Right atrium auricular region (tissue), 2 donors: Measurements from ENCODE around the gene STK40. TPM values are rescaled to one million over a fixed set of nuclear protein-coding genes. Genes with fewer than 3 reads are reported as not detected.
A peak's percentile ranks its signal among the peaks of the same experiment; 100 is the strongest.

Experiments used
- DNase-seq: peaks from one replicate; pipeline ENCODE4 v3.0.0-alpha.2; 2019; ENCODE audit warnings: low spot score
- H3K27ac ChIP-seq, 2 donors: fragments of 200-600 bp; sonication (generic); 1 replicate in 1 of 2; 2 replicates in 1 of 2; pipeline ENCODE4 v1.5.1; 2016 to 2019
- H3K27me3 ChIP-seq, 2 donors: fragments of 200-600 bp; sonication (generic); one replicate each; pipeline versions ENCODE4 v1.5.1 to v1.6.0; 2017 to 2019
- H3K36me3 ChIP-seq: fragments of 200-600 bp; sonication (generic); one replicate; pipeline ENCODE4 v1.5.1; 2016
- H3K4me1 ChIP-seq, 2 donors: fragments of 200-600 bp; sonication (generic); one replicate each; pipeline versions ENCODE4 v1.5.1 to v1.6.0; 2017 to 2019
- H3K4me3 ChIP-seq, 2 donors: fragments of 200-600 bp; sonication (generic); 1 replicate in 1 of 2; 2 replicates in 1 of 2; pipeline ENCODE4 v1.5.1; 2017 to 2019; ENCODE audit warnings: mild to moderate bottlenecking in 1 of 2, moderate library complexity in 1 of 2
- H3K9me3 ChIP-seq, 2 donors: fragments of 200-600 bp; sonication (generic); one replicate each; pipeline ENCODE4 v1.5.1; 2019
- total RNA-seq, 2 donors: library from RNA; depleted of rRNA; stranded (reverse); fragments of >200 nt; gene quantifications; one replicate each; pipeline ENCODE4 v1.1.0, GENCODE V29; 2016
- TF ChIP-seq, protein P1 (sequence below), 2 donors: fragments of 200-600 bp; sonication (generic); IDR thresholded peaks; one replicate each; pipeline ENCODE4 v1.5.1; 2019; ENCODE audit warnings: antibody characterized with exemption in 2 of 2

The STK40 gene
- total RNA-seq, 2 donors from 2014 or later, result 50.5 to 74.7 TPM

- H3K27me3 ChIP-seq, result no peaks in the 10 kb centered on the region
- H3K36me3 ChIP-seq, result peaks cover 4% of the 10 kb centered on the region
- H3K4me3 ChIP-seq, result no peak overlapping the region
- peak; percentile 84 for DNase-seq
- no peaks in the 10 kb centered on the region for H3K9me3 ChIP-seq
- TF ChIP-seq, protein P1, sequence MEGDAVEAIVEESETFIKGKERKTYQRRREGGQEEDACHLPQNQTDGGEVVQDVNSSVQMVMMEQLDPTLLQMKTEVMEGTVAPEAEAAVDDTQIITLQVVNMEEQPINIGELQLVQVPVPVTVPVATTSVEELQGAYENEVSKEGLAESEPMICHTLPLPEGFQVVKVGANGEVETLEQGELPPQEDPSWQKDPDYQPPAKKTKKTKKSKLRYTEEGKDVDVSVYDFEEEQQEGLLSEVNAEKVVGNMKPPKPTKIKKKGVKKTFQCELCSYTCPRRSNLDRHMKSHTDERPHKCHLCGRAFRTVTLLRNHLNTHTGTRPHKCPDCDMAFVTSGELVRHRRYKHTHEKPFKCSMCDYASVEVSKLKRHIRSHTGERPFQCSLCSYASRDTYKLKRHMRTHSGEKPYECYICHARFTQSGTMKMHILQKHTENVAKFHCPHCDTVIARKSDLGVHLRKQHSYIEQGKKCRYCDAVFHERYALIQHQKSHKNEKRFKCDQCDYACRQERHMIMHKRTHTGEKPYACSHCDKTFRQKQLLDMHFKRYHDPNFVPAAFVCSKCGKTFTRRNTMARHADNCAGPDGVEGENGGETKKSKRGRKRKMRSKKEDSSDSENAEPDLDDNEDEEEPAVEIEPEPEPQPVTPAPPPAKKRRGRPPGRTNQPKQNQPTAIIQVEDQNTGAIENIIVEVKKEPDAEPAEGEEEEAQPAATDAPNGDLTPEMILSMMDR (IDR thresholded peaks at IDR 0.05), result peak; percentile 91 to 97
- no peak overlapping the region for H3K27ac ChIP-seq
- H3K4me1 ChIP-seq, result peaks cover 0 to 64% of the 10 kb centered on the region in 2 donors
Measured at GRCh38 chr1:36369061-36369861, 16.5 kb downstream of the STK40 start.

GRCh38 chr1:36367798-36368197, 17.9 kb downstream of the STK40 start:
- no peak for DNase-seq

DNA sequence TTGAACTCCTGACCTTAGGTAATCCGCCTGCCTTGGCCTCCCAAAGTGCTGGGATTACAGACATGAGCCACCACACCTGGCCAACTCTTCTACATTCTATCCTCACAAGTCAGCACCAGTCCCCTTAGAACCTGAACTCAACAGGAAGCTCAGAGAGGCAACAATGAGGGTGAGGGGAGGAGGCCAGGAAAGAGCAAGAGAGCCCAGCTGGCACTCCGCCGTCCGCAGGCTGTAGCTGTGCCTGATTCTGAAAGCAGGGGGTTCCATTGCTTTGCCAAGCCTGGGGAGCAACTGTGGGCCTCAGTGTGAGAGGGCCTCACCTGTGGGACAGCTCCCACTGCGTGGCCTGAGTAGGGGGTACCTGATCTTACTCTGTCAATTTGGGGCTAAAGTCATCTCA, 18.7 kb downstream of the STK40 start:
- H3K36me3 ChIP-seq, result peaks cover 10% of the 10 kb centered on the region
- TF ChIP-seq, protein P1 (IDR thresholded peaks at IDR 0.05), result no peak
- no peak for DNase-seq
- no peak overlapping the region for H3K4me3 ChIP-seq
- H3K4me1 ChIP-seq, result peaks cover 0 to 43% of the 10 kb centered on the region in 2 donors
- H3K27me3 ChIP-seq, result no peaks in the 10 kb centered on the region
- peak overlapping the region in 1 of 2 donors; percentile 33 for H3K27ac ChIP-seq
- no peaks in the 10 kb centered on the region for H3K9me3 ChIP-seq

More at GRCh38 chr1:36367798-36368197, 17.9 kb downstream of the STK40 start:
- Histone ChIP-seq H3K27ac (no peak overlapping the region), H3K9me3 (no peaks in the 10 kb centered on the region), H3K27me3 (no peaks in the 10 kb centered on the region), H3K4me3 (no peak overlapping the region), H3K36me3 (peaks cover 6% of the 10 kb centered on the region), H3K4me1 (peaks cover 0 to 50% of the 10 kb centered on the region in 2 donors)
- TF ChIP-seq, protein P1 (IDR thresholded peaks at IDR 0.05), result no peak

DNA sequence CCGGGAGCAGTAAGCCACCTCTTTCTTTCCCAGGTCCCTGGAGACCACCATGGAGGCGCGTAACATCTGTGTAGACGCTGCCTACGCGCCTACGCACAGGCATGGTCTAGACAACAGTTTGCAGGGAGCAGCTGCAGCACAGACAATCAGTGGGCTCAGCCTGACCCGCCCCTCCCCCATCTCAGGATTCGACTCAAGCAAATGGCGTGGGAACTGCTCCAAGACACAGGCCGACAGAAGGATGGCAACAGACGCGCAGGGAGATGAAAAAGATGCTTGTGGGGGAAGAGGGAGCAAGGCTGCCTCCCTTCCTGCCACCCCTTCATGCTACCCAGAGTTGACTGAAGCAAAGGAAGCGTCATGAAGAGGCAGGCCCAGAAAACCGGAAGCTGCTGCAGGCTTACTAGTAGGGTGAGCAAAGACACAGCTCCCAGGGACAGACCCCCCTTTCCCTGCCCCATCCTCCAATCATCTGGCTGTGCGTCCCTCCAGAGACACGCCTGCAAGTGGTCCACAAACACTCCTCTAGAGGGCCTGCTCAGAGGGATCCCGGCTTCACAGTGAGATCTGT, 19.5 kb downstream of the STK40 start:
- Histone ChIP-seq H3K27me3 (no peaks in the 10 kb centered on the region), H3K36me3 (peaks cover 12% of the 10 kb centered on the region), H3K4me3 (no peak overlapping the region), H3K4me1 (peaks cover 0 to 34% of the 10 kb centered on the region in 2 donors), H3K9me3 (no peaks in the 10 kb centered on the region), H3K27ac (peak overlapping the region; percentile 33 to 46)
- DNase-seq, result no peak
- TF ChIP-seq, protein P1 (IDR thresholded peaks at IDR 0.05), result no peak

GRCh38 chr1:36365381-36365780, 20.3 kb downstream of the STK40 start:
- TF ChIP-seq, protein P1 (IDR thresholded peaks at IDR 0.05), result no peak
- no peak for DNase-seq
- Histone ChIP-seq H3K9me3 (no peaks in the 10 kb centered on the region), H3K27ac (peak overlapping the region; percentile 33 to 46), H3K4me3 (no peak overlapping the region), H3K36me3 (peaks cover 12% of the 10 kb centered on the region), H3K4me1 (peaks cover 0 to 30% of the 10 kb centered on the region in 2 donors), H3K27me3 (no peaks in the 10 kb centered on the region)
